ENCODE measurements around the gene S100A7A.

S100A7A gene

GRCh38 chr1:153415850-153416570 lies at the start of gene S100A7A:
Gene S100A7A (plus strand): TSS chr1:153416520. CDS start chr1:153418083, 1,563 bp downstream.
- FAIRE-seq, result no peak

DNA sequence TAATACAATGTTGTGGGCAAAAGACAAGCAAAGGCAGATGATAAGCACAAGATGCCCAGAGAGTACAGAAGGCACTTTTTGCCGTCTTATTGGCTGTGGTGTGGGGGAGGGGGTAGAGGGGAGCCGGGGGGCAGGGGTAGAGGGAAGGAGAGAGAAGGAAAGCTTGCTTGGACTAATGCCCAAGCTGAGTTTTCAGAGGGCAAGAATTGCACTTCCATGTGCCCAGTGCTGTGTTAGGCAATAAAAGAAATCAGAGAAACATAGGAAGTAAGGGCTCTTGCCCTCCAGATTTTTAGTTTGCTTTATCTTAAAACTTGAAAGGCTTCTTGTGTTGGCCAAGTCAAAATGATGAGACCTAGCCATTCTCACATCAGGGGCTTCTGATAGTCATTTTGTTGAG lies 49.2 kb upstream of the S100A7A start:
- no peak for FAIRE-seq

- no peak for FAIRE-seq
These were observed 47.8 kb upstream of the S100A7A start for GRCh38 chr1:153368495-153368894.

DNA sequence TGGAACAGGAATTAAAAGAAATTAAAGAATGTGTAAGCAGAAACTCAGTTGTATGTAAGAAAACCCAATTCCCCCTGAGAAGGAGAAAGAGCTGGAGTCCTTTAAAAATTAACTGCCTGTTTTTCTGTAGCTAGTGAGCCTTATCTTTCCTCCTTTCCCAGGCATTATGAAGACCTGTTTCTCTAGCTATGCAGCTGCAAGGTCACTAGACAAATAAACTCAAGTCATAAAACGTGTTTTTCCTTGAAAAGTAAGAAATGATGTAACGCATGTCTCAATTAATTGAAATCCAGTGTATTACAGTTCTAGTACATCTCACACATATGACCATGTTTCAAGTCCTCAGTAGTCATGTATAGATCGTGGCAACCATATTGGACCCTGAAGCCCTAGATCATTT lies 46.2 kb upstream of the S100A7A start:
- FAIRE-seq, result no peak

DNA sequence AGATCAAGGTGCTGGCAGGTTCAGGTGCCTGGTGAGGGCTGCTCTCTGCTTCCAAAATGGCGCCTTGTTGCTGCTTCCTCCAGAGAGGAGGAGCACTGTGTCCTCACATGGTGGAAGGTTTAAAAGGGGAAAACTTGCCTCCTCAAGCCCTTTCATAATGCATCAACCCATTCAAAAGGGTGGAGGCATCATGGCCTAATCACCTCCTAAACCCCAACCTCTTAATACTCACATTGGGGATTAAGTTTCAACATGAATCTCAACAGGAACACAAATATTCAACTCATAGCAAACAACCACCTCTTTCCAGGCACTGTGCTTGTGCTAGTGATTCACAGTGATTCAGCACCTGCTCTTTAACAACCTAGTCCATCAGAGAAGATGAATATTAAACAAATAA lies 45.1 kb upstream of the S100A7A start:
- FAIRE-seq, result no peak

DNA sequence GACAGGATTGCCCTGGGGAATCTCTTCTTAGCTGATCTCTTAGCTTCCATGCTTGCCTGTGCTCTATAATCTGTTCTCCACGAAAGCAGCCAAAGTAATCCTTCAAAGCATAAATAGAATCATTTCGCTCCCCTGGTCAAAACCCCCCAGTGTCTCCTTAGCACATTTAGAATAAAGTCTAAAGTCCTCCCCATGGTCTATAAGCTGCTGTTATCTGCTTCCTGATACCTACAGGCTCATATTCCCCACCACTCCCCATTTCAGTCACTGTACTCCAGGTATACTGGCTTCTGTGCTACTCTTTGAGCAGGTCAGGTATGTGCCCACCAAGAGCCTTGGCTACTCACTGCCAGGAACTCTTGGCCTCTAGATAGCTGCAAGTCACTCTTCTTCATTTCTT lies 43.7 kb upstream of the S100A7A start:
- FAIRE-seq, result no peak

GRCh38 chr1:153374071-153374470 lies 42.2 kb upstream of the S100A7A start:
- FAIRE-seq, result no peak

GRCh38 chr1:153375511-153375910 lies 40.8 kb upstream of the S100A7A start, which contains the start of gene S100A12:
Gene S100A12 (minus strand): TSS chr1:153375621. CDS start chr1:153374592, 1,029 bp downstream.
- no peak for FAIRE-seq

DNA sequence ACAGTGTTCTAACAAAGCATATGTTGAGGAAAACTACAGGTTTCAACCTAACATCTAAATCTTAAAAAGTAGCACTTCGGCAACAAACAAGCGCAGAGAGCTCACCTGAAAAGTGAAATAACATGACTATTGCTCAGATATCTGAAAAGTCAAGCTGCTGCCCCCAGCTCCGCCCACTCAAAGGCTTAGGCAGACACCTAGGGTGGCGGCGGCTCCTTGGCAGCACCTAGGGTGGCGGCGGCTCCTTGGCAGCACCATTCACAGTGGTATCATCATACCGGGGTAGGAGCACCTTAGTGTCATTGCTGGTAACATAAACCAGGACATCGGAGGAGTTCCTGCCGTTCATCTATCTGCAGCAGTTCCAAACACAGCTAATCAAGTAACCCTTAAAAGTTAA lies 36.7 kb upstream of the S100A7A start:
- FAIRE-seq, result no peak

DNA sequence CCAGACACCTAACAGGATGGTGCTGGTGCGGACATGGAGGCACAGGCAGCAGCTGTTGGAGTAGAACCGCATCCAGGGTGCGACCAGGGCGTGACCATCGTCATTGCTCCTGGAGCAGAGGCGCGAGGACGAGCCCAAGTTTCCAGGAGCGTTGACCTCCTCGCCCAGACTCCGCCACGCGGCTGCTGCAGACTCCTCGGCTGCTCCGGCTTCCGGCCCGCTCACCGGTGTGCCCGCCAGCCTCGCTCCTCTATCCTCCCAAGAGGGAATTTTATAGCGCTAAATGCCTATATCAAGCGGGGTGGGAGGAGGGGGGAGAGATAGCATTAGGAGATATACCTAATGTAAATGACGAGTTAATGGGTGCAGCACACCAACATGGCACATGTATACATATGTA lies 35.6 kb upstream of the S100A7A start:
- FAIRE-seq, result no peak

DNA sequence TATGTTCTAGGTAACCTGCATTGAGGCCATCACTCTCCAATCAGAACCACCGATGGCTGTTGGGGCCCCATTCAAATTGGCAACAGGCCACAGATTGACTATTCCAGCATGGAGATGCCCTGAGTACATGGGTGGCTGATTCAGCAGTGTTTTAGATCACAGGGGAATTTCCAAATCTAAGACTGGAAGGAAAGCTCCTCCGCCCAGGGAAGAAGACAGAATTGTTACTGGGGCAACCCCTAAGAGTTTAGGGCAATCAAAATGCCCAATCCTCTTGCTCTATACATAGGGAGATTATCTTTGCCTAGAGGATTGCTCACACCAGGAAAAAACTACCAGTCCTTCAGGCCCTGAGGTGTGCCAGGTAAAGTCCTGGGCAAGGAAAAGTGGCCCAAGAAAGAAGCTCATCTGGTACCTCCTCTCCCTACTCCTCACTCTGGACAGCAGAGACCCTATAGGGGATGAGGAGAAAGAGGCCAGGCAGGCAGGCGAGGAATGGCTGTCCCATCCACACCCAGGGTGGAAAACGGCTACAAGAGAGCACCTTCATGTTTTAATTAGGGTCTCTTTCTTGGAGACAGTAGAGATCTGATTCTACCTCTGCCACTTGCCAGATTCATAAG lies 31.3 kb upstream of the S100A7A start:
- no peak for FAIRE-seq

- no peak for FAIRE-seq
These were observed 29.8 kb upstream of the S100A7A start for GRCh38 chr1:153386500-153386901.

DNA sequence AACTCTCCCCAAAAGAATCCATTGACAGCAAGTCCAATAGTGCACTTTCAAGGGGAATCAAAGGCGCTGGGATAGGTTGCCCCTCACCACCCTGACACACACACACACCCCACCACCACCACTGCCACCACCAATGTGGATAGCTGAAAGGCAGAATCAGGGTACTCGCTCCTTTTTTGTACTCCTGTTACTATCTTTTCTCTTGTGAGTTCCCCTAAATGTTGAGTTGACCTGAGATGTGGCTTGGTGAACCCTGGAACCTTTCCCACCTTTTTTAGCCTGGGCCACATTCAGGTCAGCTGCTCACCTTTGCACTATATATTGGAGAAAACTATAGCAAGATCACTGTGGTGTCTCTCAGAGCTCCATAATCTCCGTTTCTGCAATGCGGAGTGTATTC lies 29.3 kb upstream of the S100A7A start:
- no peak for FAIRE-seq

GRCh38 chr1:153387785-153388184 lies 28.5 kb upstream of the S100A7A start:
- no peak for FAIRE-seq

DNA sequence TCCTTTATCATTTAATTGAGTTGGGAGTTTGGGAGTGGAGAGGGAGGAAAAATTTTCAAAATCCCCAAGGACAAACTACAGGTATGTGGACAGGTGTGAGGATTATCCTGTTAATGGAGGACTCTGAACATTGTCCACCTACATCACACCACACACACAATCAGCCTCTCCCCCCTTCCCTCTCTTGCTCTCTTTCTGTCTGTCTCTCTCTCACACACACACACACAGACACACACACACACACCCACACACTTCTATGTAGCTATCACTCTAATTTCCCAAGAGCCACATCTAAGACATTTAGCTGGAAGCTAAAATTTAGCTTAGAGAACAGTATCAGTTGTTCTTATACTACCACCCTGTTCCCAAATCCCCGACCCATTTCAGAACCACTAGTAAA lies 26.9 kb upstream of the S100A7A start:
- no peak for FAIRE-seq

- no peak for FAIRE-seq
These were observed 26.1 kb upstream of the S100A7A start for GRCh38 chr1:153389973-153390879.

GRCh38 chr1:153390938-153391710 lies 25.2 kb upstream of the S100A7A start, which contains the start of gene S100A8:
Gene S100A8 (minus strand): TSS chr1:153391073. CDS start chr1:153390535, 538 bp downstream.
- FAIRE-seq, result no peak

GRCh38 chr1:153392258-153392657 lies 24.1 kb upstream of the S100A7A start:
- no peak for FAIRE-seq

DNA sequence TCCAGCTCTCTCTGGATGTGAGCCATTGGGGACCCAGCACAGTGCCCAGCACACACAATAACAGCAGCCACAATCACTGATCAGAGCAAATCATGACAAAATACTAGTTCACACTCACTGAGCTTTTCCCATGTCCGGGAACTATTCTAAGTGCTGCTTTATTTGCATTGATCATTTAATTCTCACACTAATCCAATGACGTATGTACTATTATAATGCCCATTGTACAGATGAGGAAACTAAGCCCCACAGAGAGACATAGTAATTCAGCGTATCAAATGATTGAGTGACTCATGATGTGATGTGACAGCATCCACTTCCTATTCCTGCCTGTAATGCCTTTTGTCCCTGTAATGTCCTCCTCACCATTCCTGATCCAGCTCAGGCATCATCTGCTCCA lies 23.5 kb upstream of the S100A7A start:
- FAIRE-seq, result no peak

- no peak for FAIRE-seq
These were observed 22.4 kb upstream of the S100A7A start for GRCh38 chr1:153393926-153394325.

- no peak for FAIRE-seq
These were observed 21.9 kb upstream of the S100A7A start for GRCh38 chr1:153394391-153394790.

GRCh38 chr1:153395136-153395685 lies 21.1 kb upstream of the S100A7A start:
- FAIRE-seq, result no peak
